B cell (primary cell): ENCODE data around the gene SLC2A3. TPM values are rescaled to one million over a fixed set of nuclear protein-coding genes. Genes with fewer than 3 reads are reported as not detected.

Experiments
- ATAC-seq: fragments of 200-7000 bp; cut with Tn5 transposase; one replicate; pipeline ENCODE4 v1.10.0; 2021; ENCODE audit warnings: low read depth, mild to moderate bottlenecking, moderate number of reproducible peaks, moderate library complexity
- CTCF ChIA-PET: fragments of 350-600 bp; sonication (Branson Sonifier 250); formaldehyde crosslinking; loops from one replicate; lab custom pipeline; 2021; ENCODE audit warnings: antibody characterized with exemption, inconsistent platforms; lab: Charles Lee
- POLR2A ChIA-PET: fragments of 350-600 bp; sonication (Branson Sonifier 250); formaldehyde crosslinking; loops from one replicate; lab custom pipeline; 2021; ENCODE audit warnings: antibody characterized with exemption; lab: Charles Lee
- DNase-seq: peaks from one replicate; pipeline ENCODE4 v3.0.0; 2013
- H2AFZ ChIP-seq: 2 replicates; pipeline ENCODE4 v1.6.1; 2012; ENCODE audit warnings: mild to moderate bottlenecking, low read depth, low read length; ENCODE audit not compliant: insufficient read depth, poor library complexity, severe bottlenecking
- H3K27ac ChIP-seq, 2 donors: 1 replicate in 1 of 2; 2 replicates in 1 of 2; pipeline ENCODE4 v1.5.1; 2012 to 2013; ENCODE audit warnings: low read length in 2 of 2, mild to moderate bottlenecking in 2 of 2, moderate library complexity in 1 of 2
- H3K27me3 ChIP-seq, 4 experiments: fragments of 200-600 bp in 1 of 4; sonication (generic) in 1 of 4; replicated peaks in 1 of 4; 1 replicate in 2 of 4; 2 replicates in 2 of 4; pipeline versions ENCODE4 v1.6.1 to v1.7.0; 2013 to 2016; ENCODE audit warnings: low read length in 3 of 4, mild to moderate bottlenecking in 2 of 4, mixed read lengths in 1 of 4, moderate library complexity in 1 of 4; ENCODE audit not compliant: insufficient read depth in 4 of 4, control insufficient read depth in 3 of 4; ENCODE audit errors: control extremely low read depth in 1 of 4
- H3K36me3 ChIP-seq, 2 experiments: replicated peaks in 1 of 2; 1 replicate in 1 of 2; 2 replicates in 1 of 2; pipeline versions ENCODE4 v1.6.1 to v1.7.1; 2013; ENCODE audit warnings: low read length in 1 of 2; ENCODE audit not compliant: insufficient read depth in 2 of 2, control insufficient read depth in 1 of 2; ENCODE audit errors: control extremely low read depth in 1 of 2, extremely low read depth in 1 of 2
- H3K4me1 ChIP-seq, 2 donors: fragments of 200-600 bp in 1 of 2; sonication (generic) in 1 of 2; 1 replicate in 1 of 2; 2 replicates in 1 of 2; pipeline versions ENCODE4 v1.5.1 to v1.6.1; 2013 to 2017; ENCODE audit warnings: low read length in 2 of 2; ENCODE audit not compliant: control insufficient read depth in 2 of 2, insufficient read depth in 2 of 2
- H3K4me2 ChIP-seq: replicated peaks from 2 replicates; pipeline ENCODE3; 2012; ENCODE audit warnings: mild to moderate bottlenecking, low read depth, low read length; ENCODE audit not compliant: poor library complexity, severe bottlenecking
- H3K4me3 ChIP-seq, 5 experiments: fragments of 200-600 bp in 1 of 5; sonication (generic) in 1 of 5; 1 replicate in 3 of 5; 2 replicates in 2 of 5; pipeline versions ENCODE4 v1.5.1 to v1.7.0; 2011 to 2016; ENCODE audit warnings: low read length in 4 of 5, mild to moderate bottlenecking in 4 of 5, low read depth in 2 of 5, control low read depth in 1 of 5, moderate library complexity in 1 of 5; ENCODE audit not compliant: insufficient read depth in 1 of 5; ENCODE audit errors: control extremely low read depth in 1 of 5, extremely low read depth in 1 of 5
- H3K79me2 ChIP-seq: fragments of 200-600 bp; sonication (generic); one replicate; pipeline ENCODE4 v1.6.0; 2016; ENCODE audit warnings: low read length; ENCODE audit not compliant: control insufficient read depth, insufficient read depth
- H3K9ac ChIP-seq: fragments of 200-600 bp; sonication (generic); 2 replicates; pipeline ENCODE4 v1.6.1; 2017; ENCODE audit warnings: mild to moderate bottlenecking, low read length, moderate library complexity
- H3K9me3 ChIP-seq, 3 donors: one replicate each; pipeline versions ENCODE4 v1.6.1 to v1.7.1; 2013; ENCODE audit warnings: low read length in 2 of 3; ENCODE audit not compliant: control insufficient read depth in 2 of 3, insufficient read depth in 1 of 3; ENCODE audit errors: control extremely low read depth in 1 of 3
- H4K20me1 ChIP-seq: 2 replicates; pipeline ENCODE4 v1.6.0; 2012; ENCODE audit warnings: mild to moderate bottlenecking, low read length; ENCODE audit not compliant: insufficient read depth, control insufficient read depth, poor library complexity, severe bottlenecking
- H3K27ac Mint-ChIP-seq: one replicate; pipeline ENCODE4 v1.8.0; 2021; ENCODE audit warnings: mixed read lengths
- H3K27me3 Mint-ChIP-seq: one replicate; pipeline ENCODE4 v1.8.0; 2021; ENCODE audit warnings: mixed read lengths
- H3K4me1 Mint-ChIP-seq: one replicate; pipeline ENCODE4 v1.8.0; 2021; ENCODE audit warnings: mixed read lengths
- H3K4me3 Mint-ChIP-seq: one replicate; pipeline ENCODE4 v1.8.0; 2021; ENCODE audit warnings: mixed read lengths
- H3K9me3 Mint-ChIP-seq: one replicate; pipeline ENCODE4 v1.8.0; 2022; ENCODE audit warnings: mixed read lengths; ENCODE audit not compliant: insufficient read depth
- EZH2 ChIP-seq: IDR thresholded peaks from 2 replicates; pipeline ENCODE4 v1.6.1; 2012; ENCODE audit warnings: borderline replicate concordance, low read depth, mild to moderate bottlenecking, moderate library complexity, low read length; ENCODE audit not compliant: insufficient read depth, poor library complexity, severe bottlenecking
- WGBS: methylation state at CpG from one replicate; pipeline ENCODE4 v1.1.5; 2013; ENCODE audit warnings: missing lambda C conversion rate; ENCODE audit not compliant: insufficient coverage; 5-methylcytosine and 5-hydroxymethylcytosine counted together
- intact Hi-C: fragments of 100-400 bp; cut with micrococcal nuclease; formaldehyde crosslinking; loops from one replicate; pipeline ENCODE4 v1.10.0; 2022
- polyA plus RNA-seq: library from polyadenylated mRNA; depleted of rRNA; stranded (reverse); fragments of >200 nt; gene quantifications from 2 replicates; pipeline ENCODE4 v1.2.3, GENCODE V29; 2012
- small RNA-seq: library from RNA; depleted of rRNA; stranded (forward); fragments of <200 nt; gene quantifications from one replicate; pipeline ENCODE3, GENCODE V24; 2012; ENCODE audit warnings: low replicate concordance, low read depth; ENCODE audit not compliant: insufficient read length
- total RNA-seq, 2 donors: library from RNA; stranded (reverse); fragments of 120-200 nt in 1 of 2; gene quantifications; 1 replicate in 1 of 2; 2 replicates in 1 of 2; pipeline versions ENCODE4 v1.2.3 to v1.2.4, GENCODE V29; 2013 to 2022
- TF ChIP-seq, protein P1 (sequence below): fragments of 200-600 bp; IDR thresholded peaks from one replicate; pipeline ENCODE4 v1.8.0; 2022; ENCODE audit warnings: antibody characterized with exemption, mild to moderate bottlenecking

SLC2A3 gene
- total and polyA plus RNA-seq, 2 donors (not counting 1 experiment from before 2014, with no cell fraction given): 215 to 284 TPM

DNA sequence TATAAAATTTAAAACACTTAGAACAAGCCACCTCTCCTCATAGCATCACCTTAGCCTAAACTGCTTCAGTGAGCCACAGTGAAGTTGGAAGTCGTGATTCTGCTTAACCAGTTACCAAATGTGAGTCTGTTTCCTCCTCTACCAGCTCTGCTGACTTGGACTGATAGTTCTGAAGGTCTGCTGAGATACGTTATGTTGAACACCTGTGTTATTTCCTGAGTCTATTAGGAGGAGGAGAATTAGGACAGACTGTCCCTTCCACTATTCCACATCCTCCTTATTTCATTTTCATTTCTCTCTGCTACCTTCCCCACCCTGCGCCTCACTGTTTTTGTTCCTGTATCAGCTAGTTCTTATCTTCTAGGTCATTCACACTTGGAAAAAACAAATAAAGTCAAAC is 65.7 kb downstream of the SLC2A3 start:
- ChIA-PET CTCF (no interaction called here), POLR2A (no interaction called here)
- WGBS: 92% methylated on average over 2 of the region's 3 CpGs
- H2AFZ ChIP-seq: no peak overlapping the region
- DNase-seq: no peak
- H3K4me1 ChIP-seq: peaks cover 5 to 10% of the 10 kb centered on the region in 2 donors
- H3K4me3 Mint-ChIP-seq: no peak overlapping the region
- intact Hi-C loops: no loop called here
- TF ChIP-seq EZH2: no peak
- TF ChIP-seq, protein P1, sequence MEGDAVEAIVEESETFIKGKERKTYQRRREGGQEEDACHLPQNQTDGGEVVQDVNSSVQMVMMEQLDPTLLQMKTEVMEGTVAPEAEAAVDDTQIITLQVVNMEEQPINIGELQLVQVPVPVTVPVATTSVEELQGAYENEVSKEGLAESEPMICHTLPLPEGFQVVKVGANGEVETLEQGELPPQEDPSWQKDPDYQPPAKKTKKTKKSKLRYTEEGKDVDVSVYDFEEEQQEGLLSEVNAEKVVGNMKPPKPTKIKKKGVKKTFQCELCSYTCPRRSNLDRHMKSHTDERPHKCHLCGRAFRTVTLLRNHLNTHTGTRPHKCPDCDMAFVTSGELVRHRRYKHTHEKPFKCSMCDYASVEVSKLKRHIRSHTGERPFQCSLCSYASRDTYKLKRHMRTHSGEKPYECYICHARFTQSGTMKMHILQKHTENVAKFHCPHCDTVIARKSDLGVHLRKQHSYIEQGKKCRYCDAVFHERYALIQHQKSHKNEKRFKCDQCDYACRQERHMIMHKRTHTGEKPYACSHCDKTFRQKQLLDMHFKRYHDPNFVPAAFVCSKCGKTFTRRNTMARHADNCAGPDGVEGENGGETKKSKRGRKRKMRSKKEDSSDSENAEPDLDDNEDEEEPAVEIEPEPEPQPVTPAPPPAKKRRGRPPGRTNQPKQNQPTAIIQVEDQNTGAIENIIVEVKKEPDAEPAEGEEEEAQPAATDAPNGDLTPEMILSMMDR: no peak
- H4K20me1 ChIP-seq: no peaks in the 10 kb centered on the region
- no peak overlapping the region for H3K27ac ChIP-seq
- no peaks in the 10 kb centered on the region for H3K4me1 Mint-ChIP-seq
- no peak overlapping the region for H3K27ac Mint-ChIP-seq
- no peak overlapping the region for H3K9ac ChIP-seq
- no peaks in the 10 kb centered on the region for H3K9me3 Mint-ChIP-seq
- no peak overlapping the region for H3K4me3 ChIP-seq
- no peaks in the 10 kb centered on the region for H3K36me3 ChIP-seq
- ATAC-seq: no peak
- H3K79me2 ChIP-seq: no peaks in the 10 kb centered on the region
- peaks cover 0 to 27% (median 17%) of the 10 kb centered on the region in 4 experiments for H3K27me3 ChIP-seq
- H3K4me2 ChIP-seq: no peak overlapping the region
- H3K27me3 Mint-ChIP-seq: peaks cover 37% of the 10 kb centered on the region
- peaks cover 0 to 12% (median 0%) of the 10 kb centered on the region in 3 donors for H3K9me3 ChIP-seq

Small RNAs within 50 kb of the gene (small RNA-seq; reads per million reads assigned to genes)
- gene RF00019: not detected

Other genes starting within 250 kb of the SLC2A3 start
- not detected in 2 replicates for gene GDF3, start 240.4 kb downstream of the SLC2A3 start, total RNA-seq
- gene GDF3, start 240.4 kb downstream of the SLC2A3 start, polyA plus RNA-seq: not detected in 2 replicates
- gene DPPA3, start 224.8 kb downstream of the SLC2A3 start, total RNA-seq: not detected in 2 replicates
- not detected in 2 replicates for gene DPPA3, start 224.8 kb downstream of the SLC2A3 start, polyA plus RNA-seq
- gene CLEC4C, start 188.8 kb downstream of the SLC2A3 start, total RNA-seq: 0.39 TPM in 1 of 2 replicates, not detected in the other
- 0.63 and 1.4 TPM in 2 replicates for gene CLEC4C, start 188.8 kb downstream of the SLC2A3 start, polyA plus RNA-seq
- gene NANOGNB, start 171.0 kb downstream of the SLC2A3 start, total RNA-seq: not detected in 2 replicates
- not detected in 2 replicates for gene NANOGNB, start 171.0 kb downstream of the SLC2A3 start, polyA plus RNA-seq
- gene NANOG, start 146.8 kb downstream of the SLC2A3 start, total RNA-seq: not detected in 2 replicates
- gene NANOG, start 146.8 kb downstream of the SLC2A3 start, polyA plus RNA-seq: not detected in 2 replicates
- gene SLC2A14, start 63.3 kb downstream of the SLC2A3 start, total RNA-seq: 4.0 and 4.7 TPM in 2 replicates
- gene SLC2A14, start 63.3 kb downstream of the SLC2A3 start, polyA plus RNA-seq: 2.5 and 8.5 TPM in 2 replicates
- gene FOXJ2, start 96.5 kb upstream of the SLC2A3 start, total RNA-seq: 19.4 and 22.0 TPM in 2 replicates
- gene FOXJ2, start 96.5 kb upstream of the SLC2A3 start, polyA plus RNA-seq: 7.3 and 9.5 TPM in 2 replicates
- 0.15 and 0.64 TPM in 2 replicates for gene C3AR1, start 130.2 kb upstream of the SLC2A3 start, total RNA-seq
- gene C3AR1, start 130.2 kb upstream of the SLC2A3 start, polyA plus RNA-seq: 0.06 and 0.13 TPM in 2 replicates
- 41.5 and 45.0 TPM in 2 replicates for gene NECAP1, start 146.1 kb upstream of the SLC2A3 start, total RNA-seq
- 30.4 and 63.5 TPM in 2 replicates for gene NECAP1, start 146.1 kb upstream of the SLC2A3 start, polyA plus RNA-seq
- gene CLEC4A, start 187.4 kb upstream of the SLC2A3 start, total RNA-seq: 1.6 and 3.2 TPM in 2 replicates
- gene CLEC4A, start 187.4 kb upstream of the SLC2A3 start, polyA plus RNA-seq: 6.1 and 19.0 TPM in 2 replicates
- gene ZNF705A, start 220.8 kb upstream of the SLC2A3 start, total RNA-seq: not detected in 2 replicates
- gene ZNF705A, start 220.8 kb upstream of the SLC2A3 start, polyA plus RNA-seq: not detected in 2 replicates